Activated naive CD8-positive, alpha-beta T cell treated with anti-CD3 and anti-CD28 coated beads for 36 hours (primary cell): ENCODE data around the gene PROSER2. TPM values are rescaled to one million over a fixed set of nuclear protein-coding genes. Genes with fewer than 3 reads are reported as not detected.
"Not testable (repeated sequence)": the region's sequence is repeated elsewhere in the genome, so short reads cannot be mapped to it uniquely, and the experiment has no call there.

ENCODE experiments used
- DNase-seq: peaks from one replicate; pipeline ENCODE4 v3.0.0; 2021
- H3K27ac Mint-ChIP-seq: one replicate; pipeline ENCODE4 v1.8.0; 2022; ENCODE audit warnings: mild to moderate bottlenecking, moderate library complexity, mixed read lengths
- H3K27me3 Mint-ChIP-seq: one replicate; pipeline ENCODE4 v1.8.0; 2022; ENCODE audit warnings: mild to moderate bottlenecking, mixed read lengths
- H3K36me3 Mint-ChIP-seq: one replicate; pipeline ENCODE4 v1.8.0; 2021; ENCODE audit warnings: mild to moderate bottlenecking, mixed read lengths
- H3K4me1 Mint-ChIP-seq: one replicate; pipeline ENCODE4 v1.8.0; 2021; ENCODE audit warnings: mixed read lengths
- H3K4me3 Mint-ChIP-seq: one replicate; pipeline ENCODE4 v1.8.0; 2022; ENCODE audit warnings: mild to moderate bottlenecking, moderate library complexity, mixed read lengths
- H3K9me3 Mint-ChIP-seq: one replicate; pipeline ENCODE4 v1.8.0; 2022; ENCODE audit warnings: mixed read lengths
- total RNA-seq, 2 experiments: library from RNA; stranded (reverse); gene quantifications; one replicate each; pipeline ENCODE4 v1.2.3, GENCODE V29; 2021

The PROSER2 gene
- total RNA-seq, 2 experiments from 2014 or later = 1.5 to 2.8 TPM

DNA sequence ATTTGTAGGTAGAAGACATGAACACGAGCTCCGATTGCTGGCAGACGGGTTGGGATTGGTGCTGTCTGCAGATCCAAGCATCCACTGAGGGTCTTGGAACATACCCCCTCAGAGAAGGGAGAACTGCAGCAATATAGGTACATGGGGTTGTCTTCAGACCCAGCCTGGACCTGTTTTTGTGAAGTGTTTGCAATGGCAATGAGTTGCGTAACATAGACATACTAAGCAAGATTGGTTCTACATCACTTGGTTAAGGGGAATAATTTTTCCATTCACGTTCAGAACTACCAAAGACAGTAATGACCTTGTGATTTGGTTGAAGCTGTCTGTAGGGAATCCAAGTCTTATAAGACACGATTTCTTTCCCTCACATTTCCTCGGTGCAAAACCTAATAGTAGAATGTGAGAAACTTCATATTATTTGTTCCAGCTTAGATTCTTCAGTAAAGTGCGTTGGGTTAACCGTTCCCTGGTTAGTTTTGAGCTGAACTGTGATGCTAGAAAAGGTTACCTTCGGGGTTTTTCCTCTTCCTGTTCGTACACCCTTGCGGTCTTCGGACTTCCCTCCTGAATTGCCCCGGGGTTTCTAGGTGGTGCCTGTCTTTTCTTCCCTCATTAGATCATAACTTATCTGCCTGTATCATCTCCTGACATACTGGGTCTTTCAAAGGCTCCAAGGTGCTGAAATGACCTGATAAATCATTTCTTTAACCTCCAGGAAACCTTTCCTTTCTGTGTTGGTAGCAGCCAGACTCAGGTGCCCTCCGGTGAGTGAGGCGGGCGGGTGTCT is 14.4 kb downstream of the PROSER2 start:
- Mint-ChIP-seq H3K27me3 (peaks cover 17% of the 10 kb centered on the region), H3K9me3 (no peaks in the 10 kb centered on the region), H3K27ac (no peak overlapping the region), H3K4me3 (no peak overlapping the region), H3K4me1 (peaks cover 7% of the 10 kb centered on the region), H3K36me3 (peaks cover 3% of the 10 kb centered on the region)
- no peak for DNase-seq

DNA sequence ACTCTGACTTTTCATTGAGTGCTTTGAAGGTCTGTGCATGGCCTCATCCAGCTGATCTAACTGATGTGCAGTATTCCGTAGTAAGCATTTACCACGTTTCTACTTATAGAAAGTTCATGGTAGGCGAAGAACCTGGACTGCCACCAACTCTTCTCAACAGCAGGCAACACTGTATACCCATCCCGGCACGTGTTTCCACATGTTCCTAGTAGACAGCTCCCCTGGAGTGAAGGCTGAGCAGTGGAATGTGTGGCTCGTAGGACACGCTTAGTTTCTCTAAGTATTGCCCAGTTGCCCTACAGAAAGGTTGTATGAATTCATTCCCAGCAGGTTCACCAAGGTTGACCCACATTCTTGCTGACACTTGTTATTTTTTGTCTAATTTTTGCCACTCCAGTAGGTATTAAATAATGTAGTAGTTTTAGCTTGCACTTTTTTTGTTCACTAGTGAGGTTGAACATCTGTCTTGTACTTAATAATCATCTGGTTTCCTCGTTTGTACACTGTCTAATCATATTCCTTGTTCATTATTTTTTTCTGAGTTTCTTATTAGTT is 15.2 kb downstream of the PROSER2 start:
- Mint-ChIP-seq H3K4me1 (peaks cover 7% of the 10 kb centered on the region), H3K36me3 (peaks cover 3% of the 10 kb centered on the region), H3K27me3 (peaks cover 18% of the 10 kb centered on the region), H3K9me3 (no peaks in the 10 kb centered on the region), H3K4me3 (no peak overlapping the region), H3K27ac (no peak overlapping the region)
- no peak for DNase-seq

DNA sequence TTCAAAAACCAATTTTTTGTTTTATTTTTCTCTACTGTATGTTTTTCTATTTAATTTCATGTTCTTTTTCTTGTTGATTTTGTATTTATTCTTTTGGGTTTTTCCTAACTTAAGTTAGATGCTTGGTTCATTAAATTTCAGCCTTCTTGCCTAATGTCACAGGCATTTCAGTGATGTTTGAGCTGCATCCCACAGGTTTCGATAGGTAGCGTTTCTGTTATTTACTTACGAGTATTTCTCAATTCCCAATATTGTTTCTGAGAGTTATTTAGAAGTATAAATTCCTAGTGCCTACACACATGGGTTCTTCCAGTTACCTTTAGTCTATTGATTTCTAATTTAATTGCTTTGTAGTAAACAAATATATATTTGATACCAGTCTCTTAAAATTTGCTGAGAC is 18.2 kb downstream of the PROSER2 start:
- DNase-seq = no peak
- Mint-ChIP-seq H3K4me1 (peaks cover 28% of the 10 kb centered on the region), H3K36me3 (no peaks in the 10 kb centered on the region), H3K27ac (no peak overlapping the region), H3K27me3 (peaks cover 35% of the 10 kb centered on the region), H3K4me3 (no peak overlapping the region), H3K9me3 (no peaks in the 10 kb centered on the region)

DNA sequence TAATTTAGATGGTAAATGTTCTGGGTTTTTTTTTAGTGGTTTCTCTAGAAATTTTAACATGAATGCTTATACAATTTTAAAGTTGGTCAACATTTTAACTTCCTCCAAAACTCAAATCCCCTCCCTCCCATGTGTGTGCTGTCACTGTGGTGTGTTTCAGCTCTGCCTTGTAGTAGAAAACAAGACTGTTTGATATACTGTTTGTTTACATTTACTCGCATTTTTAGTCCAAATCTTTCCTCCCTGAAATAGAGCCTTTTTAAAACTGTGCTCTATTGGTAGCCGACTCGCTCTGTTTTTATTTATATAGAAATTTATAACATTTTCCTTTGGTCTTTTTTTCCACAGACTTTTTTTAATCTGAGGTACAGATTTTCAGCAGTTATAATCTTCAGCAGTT is 19.3 kb downstream of the PROSER2 start:
- DNase-seq = no peak
- Mint-ChIP-seq H3K36me3 (no peaks in the 10 kb centered on the region), H3K4me3 (no peak overlapping the region), H3K9me3 (no peaks in the 10 kb centered on the region), H3K4me1 (peaks cover 27% of the 10 kb centered on the region), H3K27me3 (peaks cover 43% of the 10 kb centered on the region), H3K27ac (no peak overlapping the region)

DNA sequence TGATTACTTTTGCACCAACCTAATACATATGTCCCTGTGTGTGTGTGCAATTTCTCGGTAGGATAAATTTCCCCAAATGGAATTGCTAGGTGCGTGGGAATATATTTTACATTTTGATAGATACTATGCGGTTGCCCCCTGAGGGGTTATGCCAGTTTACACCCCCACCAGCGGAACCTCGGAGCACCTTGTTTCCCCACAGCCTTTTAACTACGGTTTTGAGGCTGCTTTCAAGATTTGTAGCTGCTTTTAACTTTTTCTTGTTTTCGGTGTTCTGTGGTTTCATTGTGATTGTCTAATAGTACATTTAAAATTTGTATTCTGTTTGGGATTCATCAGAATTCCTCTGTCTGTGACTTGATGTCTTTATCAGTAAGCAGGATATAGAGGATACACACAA is 22.0 kb downstream of the PROSER2 start:
- peaks cover 22% of the 10 kb centered on the region for H3K4me1 Mint-ChIP-seq
- no peak for DNase-seq
- H3K4me3 Mint-ChIP-seq = no peak overlapping the region
- no peaks in the 10 kb centered on the region for H3K36me3 Mint-ChIP-seq
- no peaks in the 10 kb centered on the region for H3K9me3 Mint-ChIP-seq
- peaks cover 59% of the 10 kb centered on the region for H3K27me3 Mint-ChIP-seq
- H3K27ac Mint-ChIP-seq = no peak overlapping the region

DNA sequence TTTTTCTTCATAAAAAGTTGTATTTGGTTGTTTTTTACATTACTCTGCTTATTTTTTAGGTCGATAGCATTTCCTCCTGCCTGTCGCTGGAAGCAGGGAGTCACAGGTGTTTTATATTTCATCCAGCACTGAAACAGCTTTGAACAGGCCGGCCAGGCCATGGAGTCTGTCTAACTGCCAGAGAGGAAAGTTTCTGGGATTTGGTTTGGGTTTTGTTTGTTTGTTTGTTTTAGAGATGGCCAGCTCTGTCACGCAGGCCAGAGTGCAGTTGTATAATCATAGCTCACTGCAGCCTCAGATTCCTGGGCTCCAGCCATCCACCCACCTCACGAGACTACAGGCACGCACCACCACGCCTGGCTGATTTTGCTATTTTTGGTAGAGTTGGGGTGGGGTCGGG is 23.4 kb downstream of the PROSER2 start:
- no peak for DNase-seq
- H3K4me3 Mint-ChIP-seq = no peak overlapping the region
- H3K27ac Mint-ChIP-seq = no peak overlapping the region
- peaks cover 22% of the 10 kb centered on the region for H3K4me1 Mint-ChIP-seq
- peaks cover 57% of the 10 kb centered on the region for H3K27me3 Mint-ChIP-seq
- H3K36me3 Mint-ChIP-seq = no peaks in the 10 kb centered on the region
- no peaks in the 10 kb centered on the region for H3K9me3 Mint-ChIP-seq

DNA sequence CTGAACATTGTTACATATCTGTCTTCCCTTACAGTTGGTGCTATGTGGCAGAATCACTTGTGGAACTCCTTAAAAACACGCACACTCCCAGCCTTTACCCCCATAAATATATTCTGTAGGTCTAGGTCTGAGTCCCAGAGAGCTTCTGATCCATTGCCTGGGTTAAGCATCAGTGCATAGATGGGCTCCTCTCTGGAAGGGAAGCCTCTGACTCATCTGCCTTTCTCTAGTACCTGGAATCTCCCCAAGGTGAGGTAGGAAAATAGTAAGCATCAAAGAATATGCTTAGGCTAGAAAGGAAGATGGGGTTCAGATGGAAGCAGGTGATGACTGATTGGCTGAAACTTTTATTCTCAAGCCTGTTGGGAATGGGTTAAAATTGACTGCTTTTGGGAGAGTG is 26.1 kb downstream of the PROSER2 start:
- H3K27me3 Mint-ChIP-seq = peaks cover 42% of the 10 kb centered on the region
- no peak overlapping the region for H3K4me3 Mint-ChIP-seq
- peaks cover 20% of the 10 kb centered on the region for H3K4me1 Mint-ChIP-seq
- no peaks in the 10 kb centered on the region for H3K36me3 Mint-ChIP-seq
- no peak overlapping the region for H3K27ac Mint-ChIP-seq
- no peaks in the 10 kb centered on the region for H3K9me3 Mint-ChIP-seq
- no peak for DNase-seq

DNA sequence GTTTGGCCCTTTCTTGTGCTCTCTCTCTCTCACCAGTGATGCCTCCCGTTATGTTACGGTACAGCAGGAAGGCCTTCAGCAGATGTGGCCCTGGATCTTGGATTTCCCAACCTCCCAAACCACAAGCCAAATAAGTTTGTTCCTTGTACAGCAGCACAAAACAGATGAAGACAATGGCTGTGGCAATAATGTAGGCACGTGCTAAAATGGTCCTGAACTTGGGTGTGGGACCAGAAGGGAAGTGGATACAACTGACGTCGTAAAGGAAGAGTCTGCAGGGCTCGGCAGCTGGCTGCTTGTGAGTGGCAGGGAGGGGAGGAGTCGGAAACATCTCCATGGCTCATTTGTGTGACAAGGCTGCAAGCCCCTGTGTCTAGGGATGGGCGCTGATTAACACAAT is 26.8 kb downstream of the PROSER2 start:
- Mint-ChIP-seq H3K4me3 (no peak overlapping the region), H3K4me1 (peaks cover 14% of the 10 kb centered on the region), H3K9me3 (no peaks in the 10 kb centered on the region), H3K36me3 (no peaks in the 10 kb centered on the region), H3K27me3 (peaks cover 36% of the 10 kb centered on the region), H3K27ac (no peak overlapping the region)
- DNase-seq = no peak

DNA sequence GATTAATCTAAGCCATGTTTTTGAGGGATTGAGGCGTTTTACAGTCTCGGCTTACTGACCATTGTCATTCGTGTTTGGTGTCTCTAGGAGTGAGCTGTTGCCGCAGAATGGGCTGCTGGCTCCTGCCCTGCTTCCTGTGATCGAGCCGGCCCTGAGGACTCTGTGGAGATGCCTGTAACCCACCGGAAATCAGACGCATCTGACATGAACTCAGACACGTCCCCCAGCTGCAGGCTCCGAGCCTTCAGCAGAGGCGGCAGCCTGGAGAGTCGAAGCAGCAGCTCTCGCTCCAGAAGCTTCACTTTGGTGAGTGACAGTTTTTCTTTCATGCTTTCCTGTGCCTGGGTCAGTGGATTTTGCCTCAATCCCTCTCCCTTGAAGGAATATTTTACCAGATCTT is 28.8 kb downstream of the PROSER2 start:
- Mint-ChIP-seq H3K9me3 (no peaks in the 10 kb centered on the region), H3K27ac (no peak overlapping the region), H3K4me1 (no peaks in the 10 kb centered on the region), H3K4me3 (no peak overlapping the region), H3K27me3 (peaks cover 21% of the 10 kb centered on the region), H3K36me3 (no peaks in the 10 kb centered on the region)
- DNase-seq = no peak

DNA sequence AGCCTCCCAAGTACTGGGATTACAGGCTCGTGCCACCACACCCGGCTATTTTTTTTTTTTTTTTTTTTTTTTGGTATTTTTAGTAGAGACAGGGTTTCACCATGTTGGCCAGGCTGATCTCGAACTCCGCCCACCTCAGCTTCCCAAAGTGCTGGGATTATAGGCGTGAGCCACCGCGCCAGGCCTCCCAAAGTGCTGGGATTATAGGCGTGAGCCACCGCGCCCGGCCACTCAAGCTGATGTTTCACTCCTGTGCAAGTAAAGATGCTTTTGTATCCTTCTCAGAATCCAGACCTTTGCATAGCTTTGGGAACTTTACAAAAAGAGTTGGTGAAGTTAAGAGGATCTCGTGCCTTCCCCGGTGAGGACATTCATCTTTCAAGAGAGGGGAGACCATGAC is 29.5 kb downstream of the PROSER2 start:
- H3K9me3 Mint-ChIP-seq, H3K36me3 Mint-ChIP-seq, H3K4me1 Mint-ChIP-seq, H3K4me3 Mint-ChIP-seq, DNase-seq, H3K27ac Mint-ChIP-seq: not testable (repeated sequence)
- H3K27me3 Mint-ChIP-seq = peaks cover 14% of the 10 kb centered on the region

DNA sequence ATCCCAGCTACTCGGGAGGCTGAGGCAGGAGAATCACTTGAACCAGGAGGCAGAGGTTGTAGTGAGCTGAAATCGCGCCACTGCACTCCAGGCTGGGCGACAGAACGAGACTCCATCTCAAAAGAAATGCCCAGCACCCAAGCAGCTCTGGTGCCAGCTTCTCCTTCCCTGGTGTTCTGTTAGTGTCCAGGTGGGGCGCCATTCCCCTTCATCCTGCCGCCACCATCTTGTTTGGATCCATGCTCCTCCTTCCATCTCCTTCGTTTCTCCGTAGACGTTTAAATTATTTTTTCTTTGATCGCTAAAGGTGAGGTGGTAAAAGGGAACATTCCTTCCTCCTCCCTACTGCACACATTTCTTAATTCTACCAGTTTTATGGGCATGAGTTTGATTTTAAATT is 30.3 kb downstream of the PROSER2 start:
- H3K27me3 Mint-ChIP-seq = peaks cover 9% of the 10 kb centered on the region
- DNase-seq = no peak
- H3K4me1 Mint-ChIP-seq = no peaks in the 10 kb centered on the region
- H3K36me3 Mint-ChIP-seq = no peaks in the 10 kb centered on the region
- no peaks in the 10 kb centered on the region for H3K9me3 Mint-ChIP-seq
- no peak overlapping the region for H3K4me3 Mint-ChIP-seq
- no peak overlapping the region for H3K27ac Mint-ChIP-seq

DNA sequence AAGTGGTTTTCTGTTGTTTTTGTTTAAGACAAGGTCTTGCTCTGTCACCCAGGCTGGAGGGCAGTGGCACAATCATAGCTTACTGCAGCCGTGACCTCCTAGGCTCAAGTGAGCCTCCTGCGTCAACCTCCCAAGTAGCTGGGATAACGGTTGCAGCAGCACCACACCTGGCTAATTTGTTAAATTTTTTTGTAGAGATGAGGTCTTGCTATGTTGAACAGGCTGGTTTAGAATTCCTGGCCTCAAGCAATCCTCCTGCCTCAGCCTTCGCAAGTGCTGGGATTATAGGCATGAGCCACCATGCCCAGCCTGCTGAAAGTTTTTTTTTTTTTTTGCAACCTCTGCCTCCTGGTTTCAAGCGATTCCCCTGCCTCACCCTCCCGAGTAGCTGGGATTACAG is 31.1 kb downstream of the PROSER2 start:
- Mint-ChIP-seq H3K27me3 (peaks cover 1% of the 10 kb centered on the region), H3K4me3 (no peak overlapping the region), H3K9me3 (no peaks in the 10 kb centered on the region), H3K36me3 (no peaks in the 10 kb centered on the region), H3K27ac (no peak overlapping the region), H3K4me1 (no peaks in the 10 kb centered on the region)
- DNase-seq = no peak

DNA sequence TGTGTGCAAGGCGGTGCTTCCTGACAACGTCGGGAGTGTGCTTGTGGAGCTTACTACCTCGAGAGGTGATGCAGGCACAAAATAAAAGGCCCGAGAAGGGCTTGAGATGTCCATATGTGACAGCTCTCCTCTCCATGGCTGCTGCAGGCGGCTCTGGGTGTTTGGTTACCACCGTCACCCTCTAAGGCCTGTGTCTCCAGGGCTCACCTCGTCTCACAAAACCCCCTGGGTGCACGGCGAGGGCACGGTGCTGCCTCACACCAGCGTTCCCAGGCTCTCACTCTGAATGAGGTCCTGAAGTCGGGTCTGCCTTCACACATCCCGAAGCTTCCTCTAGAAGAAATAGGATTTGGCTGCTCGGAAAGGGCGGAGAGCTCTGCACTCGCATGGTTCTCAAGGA is 32.9 kb downstream of the PROSER2 start:
- Mint-ChIP-seq H3K27ac (no peak overlapping the region), H3K27me3 (no peaks in the 10 kb centered on the region), H3K9me3 (no peaks in the 10 kb centered on the region), H3K4me3 (no peak overlapping the region), H3K4me1 (no peaks in the 10 kb centered on the region), H3K36me3 (no peaks in the 10 kb centered on the region)
- no peak for DNase-seq

DNA sequence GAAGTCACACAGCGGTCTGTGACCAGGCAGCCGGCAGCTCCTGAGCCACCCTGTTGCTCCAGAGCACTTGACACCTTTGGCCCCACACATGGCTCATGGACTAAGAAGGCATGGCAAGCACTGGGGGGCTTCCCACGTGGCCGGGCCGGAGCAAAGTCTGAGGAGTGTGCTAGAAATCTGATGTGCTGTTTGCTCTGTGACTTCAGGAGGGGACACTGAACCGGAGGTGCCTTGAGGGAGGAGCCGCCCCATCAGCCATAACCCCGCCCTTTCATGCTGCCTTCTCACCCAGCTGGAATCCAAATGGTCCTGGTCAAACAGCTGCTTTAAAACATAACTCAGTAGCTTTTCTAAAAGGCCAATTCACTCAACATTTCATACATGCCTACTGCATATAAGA is 33.5 kb downstream of the PROSER2 start:
- Mint-ChIP-seq H3K27ac (no peak overlapping the region), H3K9me3 (no peaks in the 10 kb centered on the region), H3K36me3 (no peaks in the 10 kb centered on the region), H3K27me3 (no peaks in the 10 kb centered on the region), H3K4me1 (peaks cover 2% of the 10 kb centered on the region), H3K4me3 (no peak overlapping the region)
- DNase-seq = no peak

DNA sequence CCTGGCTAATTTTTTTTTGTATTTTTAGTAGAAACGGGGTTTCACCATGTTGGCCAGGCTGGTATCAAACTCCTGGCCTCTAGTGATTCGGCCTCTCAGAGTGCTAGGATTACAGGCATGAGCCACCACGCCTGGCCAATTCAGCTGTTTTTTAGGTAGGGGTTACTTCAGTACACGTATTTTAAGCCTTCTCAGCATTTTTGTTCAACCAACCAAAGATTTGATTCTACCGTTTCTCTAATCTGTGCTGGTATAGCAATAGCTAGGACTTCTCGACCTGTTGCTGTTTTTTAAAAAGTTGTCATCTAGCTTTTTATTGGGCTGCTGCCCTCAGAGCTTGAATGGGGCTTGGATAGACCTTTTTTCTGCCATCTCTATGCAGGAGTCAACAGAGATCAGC is 34.9 kb downstream of the PROSER2 start:
- Mint-ChIP-seq H3K36me3 (no peaks in the 10 kb centered on the region), H3K27me3 (no peaks in the 10 kb centered on the region), H3K4me1 (peaks cover 8% of the 10 kb centered on the region), H3K4me3 (no peak overlapping the region), H3K27ac (no peak overlapping the region), H3K9me3 (no peaks in the 10 kb centered on the region)
- no peak for DNase-seq

DNA sequence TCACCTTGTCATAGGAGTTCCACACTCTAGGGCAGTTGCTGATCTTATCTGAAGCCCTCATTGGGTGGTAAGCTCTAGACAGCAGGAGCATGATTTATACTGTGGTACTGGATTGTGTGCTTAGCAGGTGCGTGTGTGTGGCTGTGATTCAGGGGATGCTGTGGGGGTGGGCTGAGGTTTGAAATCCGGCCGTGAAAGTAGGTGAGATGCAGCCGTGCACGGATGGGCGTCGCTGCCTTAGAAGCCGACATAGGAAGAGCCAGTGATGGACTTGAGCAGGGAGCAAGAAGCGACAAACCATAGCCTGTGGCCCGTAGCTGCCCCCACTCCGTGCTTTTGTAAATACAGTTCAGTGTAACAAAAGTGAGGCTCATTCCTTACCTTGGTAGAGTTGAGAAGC is 38.2 kb downstream of the PROSER2 start:
- no peak for DNase-seq
- H3K4me3 Mint-ChIP-seq = no peak overlapping the region
- H3K27me3 Mint-ChIP-seq = no peaks in the 10 kb centered on the region
- no peak overlapping the region for H3K27ac Mint-ChIP-seq
- H3K9me3 Mint-ChIP-seq = no peaks in the 10 kb centered on the region
- peaks cover 19% of the 10 kb centered on the region for H3K4me1 Mint-ChIP-seq
- no peaks in the 10 kb centered on the region for H3K36me3 Mint-ChIP-seq
